ENCODE measurements around the gene C17orf50. TPM values are rescaled to one million over a fixed set of nuclear protein-coding genes. Genes with fewer than 3 reads are reported as not detected.

The C17orf50 gene
- not detected for total RNA-seq

GRCh38 chr17:35760587-35760986 lies at the start of gene C17orf50:
Gene C17orf50, plus strand, starts transcription at chr17:35760887. Its CDS starts 55 bp downstream, at chr17:35760942.
- Mint-ChIP-seq H3K27me3 (no peaks in the 10 kb centered on the region), H3K27ac (no peak within 1 kb of the TSS), H3K9me3 (no peaks in the 10 kb centered on the region), H3K36me3 (no peaks in the 10 kb centered on the region), H3K4me1 (peaks cover 5% of the 10 kb centered on the region), H3K4me3 (no peak within 1 kb of the TSS)
- no peak for ATAC-seq (ENCODE audit: low read depth)
- DNase-seq, result no peak
- POLR2A ChIA-PET, result interaction anchor here (0.6 to 2.1 kb wide), 3 partner anchors 35 to 229 kb away, joined by 3 to 7 read pairs (median 3); partner anchors contain the start of genes MMP28 and TAF15

GRCh38 chr17:35710950-35711349 lies 49.7 kb upstream of the C17orf50 start:
- Mint-ChIP-seq H3K4me3 (no peak overlapping the region), H3K27me3 (no peaks in the 10 kb centered on the region), H3K9me3 (no peaks in the 10 kb centered on the region), H3K4me1 (peaks cover 9% of the 10 kb centered on the region), H3K27ac (no peak overlapping the region), H3K36me3 (peaks cover 13% of the 10 kb centered on the region)
- ATAC-seq (ENCODE audit: low read depth), result no peak
- POLR2A ChIA-PET, result no interaction called here
- no peak for DNase-seq

- no peak overlapping the region for H3K27ac Mint-ChIP-seq
- peaks cover 19% of the 10 kb centered on the region for H3K36me3 Mint-ChIP-seq
- no peak overlapping the region for H3K4me3 Mint-ChIP-seq
- ATAC-seq (ENCODE audit: low read depth), result no peak
- H3K27me3 Mint-ChIP-seq, result no peaks in the 10 kb centered on the region
- no peak for DNase-seq
- POLR2A ChIA-PET, result interaction anchor here (0.5 kb wide), 1 partner anchor 130 kb away, joined by 6 read pairs; no protein-coding TSS in a partner anchor
- H3K9me3 Mint-ChIP-seq, result no peaks in the 10 kb centered on the region
- H3K4me1 Mint-ChIP-seq, result peaks cover 9% of the 10 kb centered on the region
Measured at GRCh38 chr17:35713069-35713728, 47.5 kb upstream of the C17orf50 start.

- DNase-seq, result no peak
- Mint-ChIP-seq H3K4me3 (no peak overlapping the region), H3K36me3 (peaks cover 24% of the 10 kb centered on the region), H3K27me3 (no peaks in the 10 kb centered on the region), H3K4me1 (peaks cover 3% of the 10 kb centered on the region), H3K9me3 (no peaks in the 10 kb centered on the region), H3K27ac (no peak overlapping the region)
- ATAC-seq (ENCODE audit: low read depth), result no peak
- POLR2A ChIA-PET, result no interaction called here
Measured at GRCh38 chr17:35714988-35715387, 45.7 kb upstream of the C17orf50 start.

- Mint-ChIP-seq H3K27ac (no peak overlapping the region), H3K27me3 (no peaks in the 10 kb centered on the region), H3K4me3 (no peak overlapping the region), H3K9me3 (no peaks in the 10 kb centered on the region), H3K36me3 (peaks cover 24% of the 10 kb centered on the region), H3K4me1 (peaks cover 4% of the 10 kb centered on the region)
- DNase-seq, result no peak
- POLR2A ChIA-PET, result no interaction called here
- no peak for ATAC-seq (ENCODE audit: low read depth)
Measured at GRCh38 chr17:35715416-35715815, 45.3 kb upstream of the C17orf50 start.

- POLR2A ChIA-PET, result no interaction called here
- Mint-ChIP-seq H3K27ac (no peak overlapping the region), H3K27me3 (no peaks in the 10 kb centered on the region), H3K36me3 (peaks cover 23% of the 10 kb centered on the region), H3K4me1 (peaks cover 3% of the 10 kb centered on the region), H3K4me3 (no peak overlapping the region), H3K9me3 (no peaks in the 10 kb centered on the region)
- DNase-seq, result no peak
- ATAC-seq (ENCODE audit: low read depth), result no peak
Measured at GRCh38 chr17:35716173-35716572, 44.5 kb upstream of the C17orf50 start.

GRCh38 chr17:35716897-35717465 lies 43.7 kb upstream of the C17orf50 start:
- ATAC-seq (ENCODE audit: low read depth) (no peak), DNase-seq (no peak)
- Mint-ChIP-seq H3K9me3 (no peaks in the 10 kb centered on the region), H3K4me1 (peaks cover 3% of the 10 kb centered on the region), H3K27me3 (no peaks in the 10 kb centered on the region), H3K4me3 (no peak overlapping the region), H3K36me3 (peaks cover 24% of the 10 kb centered on the region), H3K27ac (no peak overlapping the region)
- POLR2A ChIA-PET, result no interaction called here

- POLR2A ChIA-PET, result no interaction called here
- Mint-ChIP-seq H3K36me3 (peaks cover 24% of the 10 kb centered on the region), H3K4me3 (no peak overlapping the region), H3K27ac (no peak overlapping the region), H3K9me3 (no peaks in the 10 kb centered on the region), H3K27me3 (no peaks in the 10 kb centered on the region), H3K4me1 (peaks cover 3% of the 10 kb centered on the region)
- no peak for DNase-seq
- no peak for ATAC-seq (ENCODE audit: low read depth)
Measured at GRCh38 chr17:35717475-35717874, 43.2 kb upstream of the C17orf50 start.

GRCh38 chr17:35723735-35724134 lies 37.0 kb upstream of the C17orf50 start:
- H3K36me3 Mint-ChIP-seq, result peaks cover 21% of the 10 kb centered on the region
- H3K4me3 Mint-ChIP-seq, result no peak overlapping the region
- no peak overlapping the region for H3K27ac Mint-ChIP-seq
- DNase-seq (no peak), ATAC-seq (ENCODE audit: low read depth) (no peak)
- H3K27me3 Mint-ChIP-seq, result no peaks in the 10 kb centered on the region
- no peaks in the 10 kb centered on the region for H3K9me3 Mint-ChIP-seq
- POLR2A ChIA-PET, result no interaction called here
- H3K4me1 Mint-ChIP-seq, result peaks cover 3% of the 10 kb centered on the region

- H3K9me3 Mint-ChIP-seq, result no peaks in the 10 kb centered on the region
- no peak overlapping the region for H3K27ac Mint-ChIP-seq
- peaks cover 1% of the 10 kb centered on the region for H3K4me1 Mint-ChIP-seq
- ATAC-seq (ENCODE audit: low read depth) (no peak), DNase-seq (no peak)
- no peaks in the 10 kb centered on the region for H3K27me3 Mint-ChIP-seq
- peaks cover 15% of the 10 kb centered on the region for H3K36me3 Mint-ChIP-seq
- H3K4me3 Mint-ChIP-seq, result no peak overlapping the region
- POLR2A ChIA-PET, result no interaction called here
Measured at GRCh38 chr17:35725058-35725457, 35.6 kb upstream of the C17orf50 start.

- Mint-ChIP-seq H3K4me3 (no peak overlapping the region), H3K27me3 (peaks cover 4% of the 10 kb centered on the region), H3K4me1 (peaks cover 5% of the 10 kb centered on the region), H3K36me3 (peaks cover 14% of the 10 kb centered on the region), H3K27ac (no peak overlapping the region), H3K9me3 (no peaks in the 10 kb centered on the region)
- no peak for ATAC-seq (ENCODE audit: low read depth)
- no peak for DNase-seq
- POLR2A ChIA-PET, result no interaction called here
Measured at GRCh38 chr17:35725802-35726126, 34.9 kb upstream of the C17orf50 start.

GRCh38 chr17:35726127-35726952 lies 34.3 kb upstream of the C17orf50 start:
- ATAC-seq (ENCODE audit: low read depth) (no peak), DNase-seq (no peak)
- H3K27ac Mint-ChIP-seq, result no peak overlapping the region
- peaks cover 10% of the 10 kb centered on the region for H3K27me3 Mint-ChIP-seq
- POLR2A ChIA-PET, result no interaction called here
- H3K4me1 Mint-ChIP-seq, result peaks cover 9% of the 10 kb centered on the region
- no peak overlapping the region for H3K4me3 Mint-ChIP-seq
- no peaks in the 10 kb centered on the region for H3K9me3 Mint-ChIP-seq
- H3K36me3 Mint-ChIP-seq, result peaks cover 16% of the 10 kb centered on the region

- Mint-ChIP-seq H3K9me3 (no peaks in the 10 kb centered on the region), H3K4me1 (peaks cover 9% of the 10 kb centered on the region), H3K27me3 (peaks cover 10% of the 10 kb centered on the region), H3K4me3 (no peak overlapping the region), H3K36me3 (peaks cover 14% of the 10 kb centered on the region), H3K27ac (no peak overlapping the region)
- POLR2A ChIA-PET, result no interaction called here
- ATAC-seq (ENCODE audit: low read depth), result no peak
- no peak for DNase-seq
Measured at GRCh38 chr17:35726953-35727460, 33.7 kb upstream of the C17orf50 start.

- Mint-ChIP-seq H3K27me3 (peaks cover 16% of the 10 kb centered on the region), H3K4me3 (no peak overlapping the region), H3K27ac (no peak overlapping the region), H3K36me3 (peaks cover 14% of the 10 kb centered on the region), H3K4me1 (peaks cover 9% of the 10 kb centered on the region), H3K9me3 (no peaks in the 10 kb centered on the region)
- no peak for DNase-seq
- POLR2A ChIA-PET, result no interaction called here
- ATAC-seq (ENCODE audit: low read depth), result no peak
Measured at GRCh38 chr17:35727635-35728034, 33.1 kb upstream of the C17orf50 start.
